ENCODE results near the gene RAD23A.
"Not testable (repeated sequence)": the region's sequence is repeated elsewhere in the genome, so short reads cannot be mapped to it uniquely, and the experiment has no call there.

RAD23A gene

GRCh38 chr19:12947702-12948611 is 2.3 kb downstream of the RAD23A start:
- no peak overlapping the region for H3K4me3 ChIP-seq (ENCODE audit: low read depth, low read length)
- no peak overlapping the region for H3K27ac ChIP-seq
- H3K27me3 ChIP-seq (replicated peaks): no peaks in the 10 kb centered on the region
- no peak for TF ChIP-seq CTCF (IDR thresholded peaks at IDR 0.05; ENCODE audit: low read depth, low read length, missing control alignments)
- peaks cover 61% of the 10 kb centered on the region for H3K36me3 ChIP-seq (replicated peaks)
- in situ Hi-C loops (cut with HindIII; ENCODE audit: low pct_ligation_motif_present, low sequenced_read_pairs): no loop called here
- DNase-seq: no peak

DNA sequence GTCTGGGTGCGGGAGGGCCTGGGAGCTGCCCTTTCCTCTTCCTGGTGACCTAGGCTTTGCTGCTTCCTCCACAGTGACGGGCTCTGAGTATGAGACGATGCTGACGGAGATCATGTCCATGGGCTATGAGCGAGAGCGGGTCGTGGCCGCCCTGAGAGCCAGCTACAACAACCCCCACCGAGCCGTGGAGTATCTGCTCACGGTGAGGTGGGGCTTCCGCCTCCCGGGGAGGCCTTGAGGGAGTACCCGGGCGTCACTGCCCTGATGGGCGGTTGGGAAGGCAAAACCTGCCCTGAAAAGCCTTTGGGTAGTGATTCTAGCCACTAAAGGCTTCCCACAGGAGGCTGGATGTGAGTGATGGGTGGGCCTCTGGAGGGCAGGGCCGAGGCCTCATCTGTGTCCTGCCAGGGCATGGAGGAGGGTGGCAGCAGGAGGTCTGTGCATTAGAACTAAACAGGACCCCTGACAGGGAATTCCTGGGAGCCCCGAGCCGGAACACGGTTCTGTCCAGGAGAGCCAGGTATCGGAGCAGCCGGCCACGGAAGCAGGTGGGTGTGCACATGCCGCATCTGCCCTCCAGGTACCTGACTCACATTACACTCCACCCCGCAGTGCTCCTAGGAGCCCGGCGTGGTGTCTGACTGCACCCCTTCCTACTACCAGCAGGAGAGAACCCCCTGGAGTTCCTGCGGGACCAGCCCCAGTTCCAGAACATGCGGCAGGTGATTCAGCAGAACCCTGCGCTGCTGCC is 3.1 kb downstream of the RAD23A start:
- Histone ChIP-seq H3K4me3 (ENCODE audit: low read depth, low read length) (no peak overlapping the region), H3K36me3 (replicated peaks) (peaks cover 60% of the 10 kb centered on the region), H3K27me3 (replicated peaks) (no peaks in the 10 kb centered on the region), H3K27ac (no peak overlapping the region)
- no peak for DNase-seq
- no peak for TF ChIP-seq CTCF (IDR thresholded peaks at IDR 0.05; ENCODE audit: low read depth, low read length, missing control alignments)
- in situ Hi-C loops (cut with HindIII; ENCODE audit: low pct_ligation_motif_present, low sequenced_read_pairs): no loop called here

- no peak for DNase-seq
- TF ChIP-seq CTCF (IDR thresholded peaks at IDR 0.05; ENCODE audit: low read depth, low read length, missing control alignments): no peak
- no peak overlapping the region for H3K4me3 ChIP-seq (ENCODE audit: low read depth, low read length)
- no peak overlapping the region for H3K27ac ChIP-seq
- peaks cover 60% of the 10 kb centered on the region for H3K36me3 ChIP-seq (replicated peaks)
- no peaks in the 10 kb centered on the region for H3K27me3 ChIP-seq (replicated peaks)
- in situ Hi-C loops (cut with HindIII; ENCODE audit: low pct_ligation_motif_present, low sequenced_read_pairs): no loop called here
Measured at GRCh38 chr19:12949363-12950283, 4.0 kb downstream of the RAD23A start.

- H3K4me3 ChIP-seq (ENCODE audit: low read depth, low read length); in situ Hi-C loops (cut with HindIII; ENCODE audit: low pct_ligation_motif_present, low sequenced_read_pairs); DNase-seq; H3K27me3 ChIP-seq (replicated peaks): not testable (repeated sequence)
- Histone ChIP-seq H3K27ac (peak overlapping the region; percentile 86), H3K36me3 (replicated peaks) (peaks cover 55% of the 10 kb centered on the region)
Measured at GRCh38 chr19:12952050-12952449, 6.4 kb downstream of the RAD23A start.

- Histone ChIP-seq H3K27me3 (replicated peaks) (no peaks in the 10 kb centered on the region), H3K27ac (peak overlapping the region; percentile 86), H3K4me3 (ENCODE audit: low read depth, low read length) (no peak overlapping the region), H3K36me3 (replicated peaks) (peaks cover 55% of the 10 kb centered on the region)
- in situ Hi-C loops (cut with HindIII; ENCODE audit: low pct_ligation_motif_present, low sequenced_read_pairs): no loop called here
- no peak for TF ChIP-seq CTCF (IDR thresholded peaks at IDR 0.05; ENCODE audit: low read depth, low read length, missing control alignments)
- peak; percentile 82 for DNase-seq
Measured at GRCh38 chr19:12952488-12953137, 7.0 kb downstream of the RAD23A start.
